HPDE6-E6E7 (cell line): Measurements from ENCODE around the gene EPHB1.

Experiments
- DNase-seq: peaks from one replicate; pipeline ENCODE4 v3.0.0; 2011; ENCODE audit warnings: missing footprints; ENCODE audit errors: extremely low spot score

The EPHB1 gene

GRCh38 chr3:135249186-135249585 lies 454.1 kb downstream of the EPHB1 start:
- no peak for DNase-seq

GRCh38 chr3:135258916-135259315 lies 463.9 kb downstream of the EPHB1 start:
- no peak for DNase-seq

GRCh38 chr3:135260025-135260424 lies 465.0 kb downstream of the EPHB1 start:
- DNase-seq, result no peak

GRCh38 chr3:135261214-135261775 lies 466.2 kb downstream of the EPHB1 start:
- DNase-seq, result no peak

GRCh38 chr3:135261916-135262315 lies 466.9 kb downstream of the EPHB1 start:
- no peak for DNase-seq

- DNase-seq, result no peak
Observed at GRCh38 chr3:135262441-135262840, 467.4 kb downstream of the EPHB1 start.

- no peak for DNase-seq
Observed at GRCh38 chr3:135263331-135263730, 468.3 kb downstream of the EPHB1 start.

- no peak for DNase-seq
Observed at GRCh38 chr3:135267487-135267886, 472.4 kb downstream of the EPHB1 start.

GRCh38 chr3:135268941-135269532 lies 474.0 kb downstream of the EPHB1 start:
- no peak for DNase-seq

- DNase-seq, result no peak
Observed at GRCh38 chr3:135271177-135272025, 476.3 kb downstream of the EPHB1 start.

- DNase-seq, result no peak
Observed at GRCh38 chr3:135272026-135272669, 477.1 kb downstream of the EPHB1 start.

GRCh38 chr3:135292162-135292561 lies 497.1 kb downstream of the EPHB1 start:
- no peak for DNase-seq

- DNase-seq, result no peak
Observed at GRCh38 chr3:135301670-135302069, 506.6 kb downstream of the EPHB1 start.

GRCh38 chr3:135304378-135304777 lies 509.3 kb downstream of the EPHB1 start:
- no peak for DNase-seq
